SK-N-SH (cell line): ENCODE results near the gene FAT1. TPM values are rescaled to one million over a fixed set of nuclear protein-coding genes. Genes with fewer than 3 reads are reported as not detected.

Experiments used
- CTCF ChIA-PET: fragments of 300-600, 350-600 bp; formaldehyde crosslinking; extraction: SDS; loops from one replicate; lab custom pipeline; 2021; lab: Yijun Ruan, JAX
- POLR2A ChIA-PET: fragments of 350-600 bp; sonication (Branson Sonifier 250); formaldehyde crosslinking; extraction: SDS; loops from one replicate; lab custom pipeline; 2020; ENCODE audit warnings: antibody characterized with exemption, inconsistent platforms; lab: Yijun Ruan, JAX
- DNase-seq: peaks from one replicate; pipeline ENCODE4 v3.0.0; 2012
- H2AFZ ChIP-seq: fragments of 200-600 bp; sonication (generic); 2 replicates; pipeline ENCODE4 v1.8.1; 2016; ENCODE audit warnings: antibody characterized with exemption, mild to moderate bottlenecking, low read depth
- H3F3A ChIP-seq: fragments of 200-600 bp; sonication (generic); replicated peaks from 2 replicates; pipeline ENCODE3; 2016; ENCODE audit warnings: antibody characterized with exemption, mild to moderate bottlenecking; ENCODE audit not compliant: insufficient read depth
- H3K27ac ChIP-seq, 2 experiments: fragments of 200-500 bp in 1 of 2; fragments of 200-600 bp in 1 of 2; sonication (Bioruptor generic) in 1 of 2; sonication (generic), shearing (Covaris generic) in 1 of 2; 2 replicates each; pipeline versions ENCODE4 v1.5.1 to v1.6.1; 2014 to 2016; ENCODE audit warnings: low read depth in 2 of 2, inconsistent platforms in 1 of 2, low read length in 1 of 2, mild to moderate bottlenecking in 1 of 2, mixed read lengths in 1 of 2
- H3K27me3 ChIP-seq: fragments of 200-600 bp; sonication (generic), shearing (Covaris generic); 2 replicates; pipeline ENCODE4 v1.6.1; 2016; ENCODE audit warnings: mixed run types; ENCODE audit not compliant: insufficient read depth
- H3K36me3 ChIP-seq, 2 experiments: fragments of 200-500 bp in 1 of 2; fragments of 200-600 bp in 1 of 2; sonication (Bioruptor generic) in 1 of 2; sonication (generic) in 1 of 2; replicated peaks in 1 of 2; 2 replicates each; pipeline versions ENCODE3 to v1.5.1; 2014 to 2016; ENCODE audit warnings: low read length in 1 of 2, mild to moderate bottlenecking in 1 of 2; ENCODE audit not compliant: insufficient read depth in 2 of 2, control insufficient read depth in 1 of 2
- H3K4me1 ChIP-seq, 2 experiments: fragments of 200-500 bp in 1 of 2; fragments of 200-600 bp in 1 of 2; sonication (Bioruptor generic) in 1 of 2; sonication (generic), shearing (Covaris generic) in 1 of 2; 2 replicates each; pipeline versions ENCODE4 v1.5.1 to v1.6.1; 2014 to 2016; ENCODE audit warnings: low read depth in 1 of 2, low read length in 1 of 2, mixed run types in 1 of 2; ENCODE audit not compliant: insufficient read depth in 2 of 2, control insufficient read depth in 1 of 2
- H3K4me2 ChIP-seq: fragments of 200-600 bp; sonication (generic), shearing (Covaris generic); 2 replicates; pipeline ENCODE4 v1.6.1; 2017; ENCODE audit warnings: mixed run types
- H3K4me3 ChIP-seq, 2 experiments: fragments of 200-500 bp in 1 of 2; fragments of 200-600 bp in 1 of 2; sonication (Bioruptor generic) in 1 of 2; sonication (generic), shearing (Covaris generic) in 1 of 2; 2 replicates each; pipeline versions ENCODE4 v1.5.1 to v1.8.1; 2014 to 2016; ENCODE audit warnings: low read depth in 2 of 2, inconsistent platforms in 1 of 2, low read length in 1 of 2, mild to moderate bottlenecking in 1 of 2, mixed read lengths in 1 of 2, moderate library complexity in 1 of 2
- H3K79me2 ChIP-seq: fragments of 200-600 bp; sonication (generic); 2 replicates; pipeline ENCODE4 v1.8.1; 2017; ENCODE audit warnings: mild to moderate bottlenecking; ENCODE audit not compliant: insufficient read depth
- H3K9ac ChIP-seq: fragments of 200-600 bp; sonication (generic); 2 replicates; pipeline ENCODE4 v1.6.1; 2017; ENCODE audit warnings: mixed run types
- H3K9me2 ChIP-seq: fragments of 200-600 bp; sonication (generic); 2 replicates; pipeline ENCODE4 v1.6.1; 2017; ENCODE audit warnings: mixed run types
- H3K9me3 ChIP-seq: fragments of 200-600 bp; sonication (generic); 2 replicates; pipeline ENCODE4 v1.6.1; 2017; ENCODE audit warnings: mixed run types, mild to moderate bottlenecking, moderate library complexity
- H4K20me1 ChIP-seq: fragments of 200-600 bp; sonication (generic); 2 replicates; pipeline ENCODE4 v1.6.1; 2017; ENCODE audit warnings: mild to moderate bottlenecking, mixed run types; ENCODE audit not compliant: insufficient read depth
- CHD2 ChIP-seq: fragments of 150-350 bp; IDR thresholded peaks from 2 replicates; pipeline ENCODE4 v1.6.1; 2018; ENCODE audit warnings: low read length; ENCODE audit not compliant: partially characterized antibody
- EP300 ChIP-seq, 2 experiments: IDR thresholded peaks; 2 replicates each; pipeline versions ENCODE4 v1.4.0 to v1.6.1; 2012; ENCODE audit warnings: borderline replicate concordance in 1 of 2, low read depth in 1 of 2, low read length in 1 of 2
- FOXM1 ChIP-seq: IDR thresholded peaks from 2 replicates; pipeline ENCODE4 v1.4.0; 2012; ENCODE audit warnings: low read depth, mild to moderate bottlenecking
- GABPA ChIP-seq: IDR thresholded peaks from 2 replicates; pipeline ENCODE4 v1.4.0; 2012; ENCODE audit warnings: low read depth, mild to moderate bottlenecking
- GATA2 ChIP-seq: sonication (generic); formaldehyde crosslinking; IDR thresholded peaks from 2 replicates; pipeline ENCODE4 v1.5.0; 2020; ENCODE audit warnings: mild to moderate bottlenecking, missing genetic modification reagents
- JUND ChIP-seq: IDR thresholded peaks from 2 replicates; pipeline ENCODE4 v1.4.0; 2012
- MAX ChIP-seq: IDR thresholded peaks from 2 replicates; pipeline ENCODE4 v1.4.0; 2012; ENCODE audit warnings: low read depth
- MEF2A ChIP-seq: IDR thresholded peaks from 2 replicates; pipeline ENCODE4 v1.4.0; 2012; ENCODE audit warnings: low read depth, borderline replicate concordance
- NRF1 ChIP-seq: IDR thresholded peaks from 2 replicates; pipeline ENCODE4 v1.6.1; 2012; ENCODE audit warnings: low read depth, mild to moderate bottlenecking, low read length
- PBX3 ChIP-seq: IDR thresholded peaks from 2 replicates; pipeline ENCODE4; 2012
- REST ChIP-seq: IDR thresholded peaks from 2 replicates; pipeline ENCODE4 v1.6.1; 2012; ENCODE audit warnings: mild to moderate bottlenecking, low read depth, low read length, moderate library complexity
- RXRA ChIP-seq: IDR thresholded peaks from 2 replicates; pipeline ENCODE4 v1.4.0; 2012; ENCODE audit warnings: low read depth, mild to moderate bottlenecking, borderline replicate concordance
- SMC3 ChIP-seq: IDR thresholded peaks from 2 replicates; pipeline ENCODE4 v1.6.1; 2012; ENCODE audit warnings: low read depth, low read length, improper control_type of control experiment
- TAF1 ChIP-seq: IDR thresholded peaks from 2 replicates; pipeline ENCODE4 v1.6.1; 2012; ENCODE audit warnings: low read depth, mild to moderate bottlenecking, low read length, moderate library complexity, borderline replicate concordance
- WGBS: methylation state at CpG from one replicate; pipeline ENCODE4 v1.1.6; 2017; ENCODE audit warnings: low lambda C conversion rate; 5-methylcytosine and 5-hydroxymethylcytosine counted together
- polyA plus RNA-seq, 3 experiments: library from polyadenylated mRNA; depleted of rRNA; stranded (reverse); fragments of >200 nt; gene quantifications; 2 replicates each; pipeline ENCODE4 v1.2.3, GENCODE V29; 2012

FAT1 gene
- polyA plus RNA-seq, 1 of the 3 experiments (the other 2 are of a cell fraction): 41.3 TPM

- Histone ChIP-seq H3K79me2 (0 out of 2 replicates have a peak, but pooled peaks cover 3% of the 10 kb centered on the region), H3K9me3 (no peaks in the 10 kb centered on the region), H3K27ac (no peak overlapping the region), H4K20me1 (no peaks in the 10 kb centered on the region), H3K4me2 (no peak overlapping the region), H3F3A (peaks cover 37% of the 10 kb centered on the region), H3K27me3 (no peaks in the 10 kb centered on the region; the same call in 1 of the 2 replicates), H3K4me1 (peaks cover 0 to 27% of the 10 kb centered on the region in 2 experiments; a peak in 2 of 4 replicates), H3K36me3 (peaks cover 2 to 4% of the 10 kb centered on the region in 2 experiments), H3K9ac (no peak overlapping the region), H3K9me2 (no peaks in the 10 kb centered on the region), H3K4me3 (no peak overlapping the region), H2AFZ (no peak overlapping the region)
- ChIA-PET CTCF (no interaction called here), POLR2A (no interaction called here)
- DNase-seq: no peak
- 72% methylated on average over 10 of the region's 10 CpGs for WGBS
- no peak for TF ChIP-seq MEF2A
- TF ChIP-seq MAX: no peak
- TF ChIP-seq SMC3: no peak
- no peak for TF ChIP-seq RXRA
- no peak for TF ChIP-seq TAF1
- no peak for TF ChIP-seq EP300 (IDR thresholded peaks at IDR 0.05; ENCODE audit: borderline replicate concordance in 1 of 2, low read depth in 1 of 2, low read length in 1 of 2)
- no peak for TF ChIP-seq JUND
- no peak for TF ChIP-seq GATA2
- no peak for TF ChIP-seq FOXM1
- no peak for TF ChIP-seq NRF1
- no peak for TF ChIP-seq PBX3
- no peak for TF ChIP-seq GABPA
- no peak for TF ChIP-seq REST
- no peak for TF ChIP-seq CHD2
Measured at GRCh38 chr4:186627226-186627865, 96.3 kb downstream of the FAT1 start.
